EH (cell line): ENCODE measurements around the gene HLCS.

Source experiments
- DNase-seq: peaks from one replicate; pipeline ENCODE4 v3.0.0-alpha.2; 2015; ENCODE audit warnings: low read depth

Gene HLCS

DNA sequence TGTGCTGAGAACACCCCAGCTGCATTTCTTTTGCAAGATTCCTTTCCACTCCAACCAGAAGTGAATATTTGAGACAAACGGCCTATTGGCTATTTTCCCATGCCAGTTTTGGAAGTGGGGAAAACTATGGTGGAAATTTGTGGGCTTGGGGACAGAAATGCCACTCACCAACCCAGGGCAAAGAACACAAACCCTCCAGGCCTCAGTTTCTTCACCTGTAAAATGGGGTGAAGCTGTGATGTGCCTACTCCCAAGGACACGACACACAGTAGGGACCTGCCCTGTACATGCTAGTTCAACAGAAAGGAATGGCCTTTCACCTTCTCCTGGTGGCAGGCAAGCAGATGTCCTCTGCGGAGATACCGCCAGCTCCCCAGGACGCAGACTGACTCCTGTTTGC, 221.0 kb downstream of the HLCS start:
- DNase-seq = no peak

GRCh38 chr21:36744560-36745231, 221.8 kb downstream of the HLCS start:
- no peak for DNase-seq

GRCh38 chr21:36744190-36744559, 222.3 kb downstream of the HLCS start:
- DNase-seq = no peak

- DNase-seq = no peak
These were observed 223.0 kb downstream of the HLCS start for GRCh38 chr21:36743446-36743845.

DNA sequence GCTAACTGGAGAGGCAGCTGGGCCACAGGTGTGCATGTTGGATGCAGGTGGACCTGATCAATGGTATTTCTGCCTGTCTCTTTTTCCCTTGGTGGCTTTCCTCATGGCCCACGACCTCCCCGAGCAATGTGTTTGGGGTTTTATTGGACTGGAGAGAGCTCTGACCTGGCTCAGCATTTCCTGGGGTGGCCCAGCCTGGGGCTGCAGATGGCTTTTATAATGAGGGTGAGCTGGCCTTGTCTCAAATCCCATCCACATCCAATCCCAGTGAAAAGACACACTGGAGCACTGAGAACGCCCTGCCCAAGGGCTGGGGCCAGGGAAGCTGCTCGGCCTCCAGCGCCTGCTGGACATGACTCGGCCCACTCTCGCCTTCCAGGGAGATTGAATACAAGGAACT, 223.5 kb downstream of the HLCS start:
- DNase-seq = no peak

- DNase-seq = no peak
These were observed 225.0 kb downstream of the HLCS start for GRCh38 chr21:36741506-36741905.

DNA sequence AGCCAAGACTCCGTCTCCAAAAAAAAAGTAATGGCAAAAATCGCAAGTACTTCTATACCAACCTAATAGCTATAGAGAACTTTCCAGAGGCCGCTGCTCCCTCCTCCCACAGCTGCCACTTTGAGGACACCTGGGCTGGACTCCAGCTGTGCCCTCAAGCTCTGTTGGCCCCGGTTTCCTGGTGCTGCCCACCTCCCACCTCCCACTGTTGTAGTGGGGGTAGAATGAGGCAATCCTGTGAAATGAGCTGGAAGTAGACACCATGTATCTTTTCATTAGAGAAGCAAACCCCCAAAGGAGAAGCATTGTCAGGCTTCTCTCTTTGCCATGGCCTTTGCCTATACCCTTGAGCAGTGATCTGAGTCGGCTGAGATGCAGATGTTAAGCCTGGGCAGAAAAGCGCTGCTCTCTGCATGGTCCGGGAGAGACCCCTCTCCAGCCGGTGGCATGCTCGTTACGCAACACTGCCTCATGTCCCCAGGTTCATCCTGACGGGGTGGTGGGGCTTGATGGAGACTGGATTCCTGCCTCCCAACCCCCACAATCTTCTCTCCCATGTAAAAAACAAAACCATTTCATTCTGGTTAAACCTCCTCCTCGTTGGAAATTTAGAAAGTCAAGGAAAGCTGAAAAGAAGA, 227.9 kb downstream of the HLCS start:
- no peak for DNase-seq

- DNase-seq = no peak
These were observed 230.6 kb downstream of the HLCS start for GRCh38 chr21:36735724-36736320.

DNA sequence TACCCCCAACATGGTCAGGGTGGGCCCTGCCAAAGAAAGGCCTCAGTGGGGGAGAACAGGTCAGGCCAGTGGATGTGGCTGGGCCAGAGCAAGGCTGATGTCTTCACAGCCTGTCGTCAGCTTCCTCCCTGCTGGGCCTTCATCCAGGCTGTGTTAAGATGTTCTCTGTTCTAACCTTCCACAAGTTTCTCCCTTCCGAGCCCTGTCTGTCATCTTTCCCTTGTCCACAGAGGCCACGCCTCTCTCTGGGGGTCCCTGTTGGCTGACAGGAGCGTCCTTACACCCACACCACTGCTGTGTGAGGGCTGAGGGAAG, 231.3 kb downstream of the HLCS start:
- no peak for DNase-seq

GRCh38 chr21:36734367-36735200, 231.9 kb downstream of the HLCS start:
- no peak for DNase-seq

- no peak for DNase-seq
These were observed 232.6 kb downstream of the HLCS start for GRCh38 chr21:36733857-36734256.

DNA sequence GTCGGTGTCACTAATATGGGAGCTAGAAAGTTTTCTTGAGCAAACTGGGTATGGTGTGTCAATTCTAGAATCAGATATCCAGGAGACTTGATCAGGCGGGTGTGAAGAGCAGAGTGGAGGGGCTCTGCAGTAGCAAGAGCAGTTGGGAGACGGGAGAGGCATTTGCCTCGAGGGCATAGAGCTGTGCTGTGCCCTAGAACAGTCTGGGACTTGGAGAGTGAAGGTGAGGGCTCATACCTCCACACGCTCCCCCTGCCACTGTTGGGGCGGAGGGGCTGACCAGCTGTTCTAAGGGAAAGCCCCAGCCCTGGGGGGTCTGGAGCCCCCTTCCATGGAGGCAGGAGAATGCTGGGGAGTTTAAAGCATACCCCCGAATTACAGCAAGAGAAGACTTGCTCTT, 233.7 kb downstream of the HLCS start:
- DNase-seq = no peak

DNA sequence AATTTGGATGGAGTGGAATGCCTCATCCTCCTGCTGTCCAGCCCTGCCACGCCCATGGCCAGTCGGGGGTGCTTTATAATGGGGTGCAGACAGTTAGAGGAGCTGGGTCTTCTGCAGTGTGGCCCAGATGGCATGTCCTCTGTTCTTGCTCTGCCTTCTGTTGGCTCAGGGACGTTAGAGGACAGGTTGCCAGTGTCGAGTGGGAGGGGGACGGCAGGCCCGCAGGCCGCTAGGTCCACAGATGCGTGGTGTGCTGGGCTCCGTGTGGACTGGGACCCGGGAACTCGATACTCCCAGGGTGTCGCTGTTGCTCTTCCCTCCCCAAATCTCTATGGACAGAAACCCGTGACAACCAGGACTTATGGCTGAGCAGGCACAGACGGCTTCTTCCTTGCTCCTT, 234.3 kb downstream of the HLCS start:
- no peak for DNase-seq

- DNase-seq = no peak
These were observed 235.9 kb downstream of the HLCS start for GRCh38 chr21:36730291-36731281.

DNA sequence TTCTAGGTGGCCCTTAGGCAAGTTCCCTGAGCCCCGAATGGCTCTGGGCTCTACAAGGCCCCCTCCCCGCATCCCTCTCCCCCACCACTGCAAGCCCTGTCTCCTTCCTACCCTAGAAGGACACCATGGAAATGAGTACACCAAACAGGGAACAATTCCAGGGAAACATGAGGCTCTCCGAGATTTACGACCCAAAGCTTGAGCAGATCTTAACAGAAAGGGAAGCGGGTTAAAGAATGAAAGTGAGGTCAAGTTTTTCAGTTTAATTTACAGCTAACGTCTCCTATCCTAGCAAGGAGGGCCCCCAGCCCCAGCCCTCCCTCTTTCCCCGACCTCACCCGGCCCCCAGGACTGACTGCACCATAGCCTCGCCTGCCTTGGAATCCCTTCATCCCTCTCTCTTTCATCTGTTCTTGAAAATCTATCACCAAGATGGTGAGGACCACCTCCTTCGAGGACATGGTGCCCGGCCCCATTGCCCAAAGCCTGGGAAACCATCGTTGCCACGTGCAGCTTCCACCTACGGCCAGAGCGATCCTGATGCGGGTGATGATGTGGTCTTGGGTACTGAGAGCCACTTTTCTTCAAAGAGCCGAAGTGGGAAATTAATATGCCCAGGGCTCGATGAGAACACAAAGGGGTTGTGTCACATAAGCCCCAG, 237.0 kb downstream of the HLCS start:
- DNase-seq = no peak

GRCh38 chr21:36728371-36729111, 237.9 kb downstream of the HLCS start:
- no peak for DNase-seq

DNA sequence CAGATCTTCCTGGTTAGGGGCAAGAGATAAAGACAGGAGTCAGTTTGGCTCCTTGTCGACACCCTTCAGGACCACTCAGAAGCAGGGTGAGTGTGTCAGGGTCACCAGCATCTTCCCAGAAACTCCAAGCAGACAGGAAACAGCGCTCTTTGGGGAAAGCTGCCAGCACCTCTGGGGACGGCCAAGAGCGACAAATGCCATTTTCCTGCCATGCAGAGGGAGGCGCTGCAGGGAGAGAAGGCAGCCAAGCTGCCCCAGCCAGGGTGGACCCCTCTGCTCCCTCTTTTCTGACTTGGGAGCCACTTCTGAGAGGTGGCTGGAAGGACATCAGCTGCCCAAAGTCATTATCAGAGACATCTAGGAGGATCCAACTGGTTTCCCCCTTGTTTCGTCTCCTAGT, 238.6 kb downstream of the HLCS start:
- DNase-seq = no peak

DNA sequence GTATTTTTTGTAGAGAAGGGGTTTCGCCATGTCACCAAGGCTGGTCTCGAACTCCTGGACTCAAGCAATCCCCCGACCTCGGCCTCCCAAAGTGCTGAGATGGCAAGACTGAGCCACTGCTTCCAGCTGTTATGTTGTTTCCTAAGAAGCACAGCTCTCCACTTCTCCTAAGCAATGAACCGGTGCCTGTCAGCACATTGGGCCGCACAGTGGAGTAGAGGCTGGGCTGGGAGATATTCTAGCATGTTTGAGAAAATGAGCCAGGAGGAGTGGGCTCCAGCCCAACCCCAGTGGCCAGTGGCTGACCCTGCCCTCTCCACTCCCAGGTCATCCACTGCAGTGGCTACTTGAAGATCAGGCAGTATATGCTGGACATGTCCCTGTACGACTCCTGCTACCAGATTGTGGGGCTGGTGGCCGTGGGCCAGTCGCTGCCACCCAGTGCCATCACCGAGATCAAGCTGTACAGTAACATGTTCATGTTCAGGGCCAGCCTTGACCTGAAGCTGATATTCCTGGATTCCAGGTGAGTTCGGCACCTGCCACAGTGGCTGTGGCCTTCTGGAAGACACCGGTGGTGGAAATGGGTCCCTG, 240.6 kb downstream of the HLCS start:
- no peak for DNase-seq

DNA sequence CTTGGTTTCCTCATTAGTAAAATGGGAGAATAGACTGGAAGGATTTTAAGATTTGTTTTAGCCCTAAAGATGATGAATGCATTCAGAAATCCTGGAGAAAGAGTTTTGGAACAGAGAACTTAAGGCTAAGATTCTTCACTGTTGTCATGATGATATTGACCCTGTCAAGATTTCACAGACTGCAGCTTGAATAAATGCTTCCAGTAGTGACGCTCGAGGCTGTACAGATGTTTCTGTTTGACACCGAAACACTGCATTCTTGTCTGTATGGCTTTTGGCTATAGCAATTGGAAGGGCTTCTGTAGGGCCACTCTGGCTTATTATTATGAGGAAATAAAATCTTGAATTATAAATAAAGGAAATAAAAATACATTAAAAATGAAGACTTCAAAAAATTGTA, 241.8 kb downstream of the HLCS start:
- DNase-seq = no peak

- DNase-seq = no peak
These were observed 243.0 kb downstream of the HLCS start for GRCh38 chr21:36723371-36723881.
